Hepatocyte (in vitro differentiated cells): ENCODE data around the gene BOD1L2. TPM values are rescaled to one million over a fixed set of nuclear protein-coding genes. Genes with fewer than 3 reads are reported as not detected.

Experiments used
- DNase-seq: peaks from one replicate; pipeline ENCODE4 v3.0.0-alpha.2; 2016; ENCODE audit warnings: low spot score
- H2AFZ ChIP-seq: fragments of 200-600 bp; sonication (generic); 2 replicates; pipeline ENCODE4 v1.6.0; 2016; ENCODE audit warnings: antibody characterized with exemption, mild to moderate bottlenecking
- H3K27ac ChIP-seq: fragments of 200-600 bp; sonication (generic); 2 replicates; pipeline ENCODE4 v1.5.1; 2016; ENCODE audit warnings: mild to moderate bottlenecking
- H3K27me3 ChIP-seq: fragments of 200-600 bp; sonication (generic); 2 replicates; pipeline ENCODE4 v1.6.1; 2016
- H3K36me3 ChIP-seq: fragments of 200-600 bp; sonication (generic); replicated peaks from 2 replicates; pipeline ENCODE4 v1.5.1; 2016; ENCODE audit warnings: low read depth; ENCODE audit not compliant: insufficient read depth
- H3K4me1 ChIP-seq: fragments of 200-600 bp; sonication (generic); 2 replicates; pipeline ENCODE4 v1.5.1; 2016; ENCODE audit warnings: mild to moderate bottlenecking, moderate library complexity; ENCODE audit not compliant: insufficient read depth
- H3K4me2 ChIP-seq: fragments of 200-600 bp; sonication (generic); 2 replicates; pipeline ENCODE4 v1.6.0; 2016
- H3K4me3 ChIP-seq: fragments of 200-600 bp; sonication (generic); 2 replicates; pipeline ENCODE4 v1.5.1; 2016; ENCODE audit warnings: mild to moderate bottlenecking
- H3K79me2 ChIP-seq: fragments of 200-600 bp; sonication (generic); 2 replicates; pipeline ENCODE4 v1.6.0; 2017; ENCODE audit warnings: mild to moderate bottlenecking
- H3K9me2 ChIP-seq: fragments of 200-600 bp; sonication (generic); replicated peaks from 2 replicates; pipeline ENCODE4 v1.6.0; 2017; ENCODE audit warnings: mild to moderate bottlenecking; ENCODE audit not compliant: insufficient read depth
- H3K9me3 ChIP-seq: fragments of 200-600 bp; sonication (generic); 2 replicates; pipeline ENCODE4 v1.5.1; 2016; ENCODE audit warnings: low read depth, mild to moderate bottlenecking
- H4K20me1 ChIP-seq: fragments of 200-600 bp; sonication (generic); 2 replicates; pipeline ENCODE4 v1.6.0; 2016; ENCODE audit warnings: mild to moderate bottlenecking; ENCODE audit not compliant: insufficient read depth, poor library complexity, severe bottlenecking
- EZH2 ChIP-seq: fragments of 200-600 bp; sonication (generic); IDR thresholded peaks from 2 replicates; pipeline ENCODE4 v1.6.1; 2016; ENCODE audit warnings: antibody characterized with exemption, mild to moderate bottlenecking, borderline replicate concordance
- EZH2phosphoT487 ChIP-seq: fragments of 200-600 bp; sonication (generic); IDR thresholded peaks from one replicate; pipeline ENCODE4 v1.6.1; 2018; ENCODE audit warnings: antibody characterized with exemption, mild to moderate bottlenecking, low read depth, moderate library complexity; ENCODE audit not compliant: unreplicated experiment, severe bottlenecking
- WGBS: methylation state at CpG from one replicate; pipeline ENCODE4 v1.1.6; 2016; ENCODE audit warnings: low lambda C conversion rate; ENCODE audit errors: missing lambda C conversion rate; 5-methylcytosine and 5-hydroxymethylcytosine counted together
- polyA plus RNA-seq: library from polyadenylated mRNA; unstranded; fragments of >200 nt; fragmentation: Nextera tagmentation; extraction: Ambion mirVana; gene quantifications from 2 replicates; pipeline ENCODE4 v1.2.1, GENCODE V29; 2016
- total RNA-seq: library from RNA; depleted of rRNA; stranded (reverse); fragments of >200 nt; gene quantifications from 2 replicates; pipeline ENCODE4 v1.2.3, GENCODE V29; 2014
- TF ChIP-seq, protein P1 (sequence below): fragments of 200-600 bp; sonication (generic); IDR thresholded peaks from 2 replicates; pipeline ENCODE4 v1.5.1; 2016; ENCODE audit warnings: antibody characterized with exemption, mild to moderate bottlenecking; ENCODE audit not compliant: poor library complexity

The BOD1L2 gene
- total and polyA plus RNA-seq, 2 experiments from 2014 or later = 0.23 TPM; not detected in 1

DNA sequence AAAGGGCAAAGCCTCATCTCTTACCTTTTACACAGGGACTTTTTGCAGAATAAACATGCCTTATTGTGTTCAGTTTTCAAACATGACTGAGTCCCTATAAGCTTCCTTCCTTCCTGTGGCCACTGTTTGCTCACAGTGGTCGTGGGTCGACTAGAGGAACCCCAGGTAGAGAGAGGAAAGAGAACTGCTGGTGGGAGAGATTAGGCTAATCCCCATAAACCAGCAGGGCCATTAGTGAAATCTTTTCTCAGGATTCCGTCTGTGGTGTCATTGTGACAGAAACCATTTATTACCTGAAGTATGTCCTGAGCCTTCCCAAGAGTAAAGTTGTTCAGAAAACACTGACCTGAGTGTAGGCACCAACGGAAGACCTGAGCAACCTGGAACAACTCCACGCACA is 21.3 kb upstream of the BOD1L2 start:
- Histone ChIP-seq H3K79me2 (no peaks in the 10 kb centered on the region), H2AFZ (no peak overlapping the region), H3K27ac (no peak overlapping the region), H3K4me1 (no peaks in the 10 kb centered on the region), H3K4me2 (no peak overlapping the region), H3K36me3 (no peaks in the 10 kb centered on the region), H4K20me1 (no peaks in the 10 kb centered on the region), H3K4me3 (no peak overlapping the region), H3K27me3 (peaks cover 35% of the 10 kb centered on the region), H3K9me2 (no peaks in the 10 kb centered on the region), H3K9me3 (no peaks in the 10 kb centered on the region)
- no peak for DNase-seq
- 40% methylated on average over 5 of the region's 5 CpGs for WGBS
- TF ChIP-seq, protein P1, sequence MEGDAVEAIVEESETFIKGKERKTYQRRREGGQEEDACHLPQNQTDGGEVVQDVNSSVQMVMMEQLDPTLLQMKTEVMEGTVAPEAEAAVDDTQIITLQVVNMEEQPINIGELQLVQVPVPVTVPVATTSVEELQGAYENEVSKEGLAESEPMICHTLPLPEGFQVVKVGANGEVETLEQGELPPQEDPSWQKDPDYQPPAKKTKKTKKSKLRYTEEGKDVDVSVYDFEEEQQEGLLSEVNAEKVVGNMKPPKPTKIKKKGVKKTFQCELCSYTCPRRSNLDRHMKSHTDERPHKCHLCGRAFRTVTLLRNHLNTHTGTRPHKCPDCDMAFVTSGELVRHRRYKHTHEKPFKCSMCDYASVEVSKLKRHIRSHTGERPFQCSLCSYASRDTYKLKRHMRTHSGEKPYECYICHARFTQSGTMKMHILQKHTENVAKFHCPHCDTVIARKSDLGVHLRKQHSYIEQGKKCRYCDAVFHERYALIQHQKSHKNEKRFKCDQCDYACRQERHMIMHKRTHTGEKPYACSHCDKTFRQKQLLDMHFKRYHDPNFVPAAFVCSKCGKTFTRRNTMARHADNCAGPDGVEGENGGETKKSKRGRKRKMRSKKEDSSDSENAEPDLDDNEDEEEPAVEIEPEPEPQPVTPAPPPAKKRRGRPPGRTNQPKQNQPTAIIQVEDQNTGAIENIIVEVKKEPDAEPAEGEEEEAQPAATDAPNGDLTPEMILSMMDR = no peak
- TF ChIP-seq EZH2 (no peak), EZH2phosphoT487 (no peak)

DNA sequence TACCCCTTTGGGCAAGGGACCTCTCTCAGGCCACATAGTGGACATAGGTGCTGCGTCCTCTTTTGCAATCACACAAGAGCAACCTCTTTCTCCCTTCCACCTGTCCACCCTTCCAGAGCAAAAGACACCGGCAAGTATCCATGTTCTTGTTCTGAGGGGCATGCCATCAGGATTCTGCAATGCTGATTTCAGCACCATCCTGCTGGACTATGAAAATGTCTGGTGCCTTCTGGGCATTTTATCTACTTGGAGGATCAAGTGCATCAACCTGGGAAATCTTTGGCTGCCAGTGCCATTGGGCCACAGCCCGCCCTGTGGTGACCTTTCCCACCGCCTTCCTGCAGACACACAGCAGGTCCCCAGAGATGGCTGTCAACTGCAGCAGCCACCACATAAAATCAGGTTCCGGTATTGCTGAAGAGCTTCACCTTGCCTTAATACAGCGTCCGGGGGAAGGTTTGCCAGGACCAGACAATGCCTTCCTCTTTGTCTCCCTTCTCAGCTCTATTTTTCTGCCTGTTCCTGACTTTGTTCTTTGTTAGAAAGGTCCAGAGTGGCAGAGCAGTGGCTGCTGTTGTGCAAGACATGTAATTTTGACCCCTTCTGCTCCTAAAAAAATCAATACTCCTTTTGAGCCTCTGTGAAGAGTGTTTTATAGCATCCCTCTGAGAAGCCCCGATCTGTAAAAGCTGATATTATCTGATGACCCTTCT is 18.5 kb upstream of the BOD1L2 start:
- TF ChIP-seq EZH2phosphoT487 = no peak
- no peak for TF ChIP-seq EZH2
- TF ChIP-seq, protein P1 = no peak
- Histone ChIP-seq H3K4me3 (no peak overlapping the region), H3K36me3 (no peaks in the 10 kb centered on the region), H3K27ac (no peak overlapping the region), H3K9me3 (no peaks in the 10 kb centered on the region), H4K20me1 (no peaks in the 10 kb centered on the region), H3K79me2 (no peaks in the 10 kb centered on the region), H3K27me3 (peaks cover 17% of the 10 kb centered on the region), H3K9me2 (no peaks in the 10 kb centered on the region), H2AFZ (no peak overlapping the region), H3K4me1 (no peaks in the 10 kb centered on the region), H3K4me2 (no peak overlapping the region)
- 84% methylated on average over 7 of the region's 8 CpGs for WGBS
- no peak for DNase-seq

DNA sequence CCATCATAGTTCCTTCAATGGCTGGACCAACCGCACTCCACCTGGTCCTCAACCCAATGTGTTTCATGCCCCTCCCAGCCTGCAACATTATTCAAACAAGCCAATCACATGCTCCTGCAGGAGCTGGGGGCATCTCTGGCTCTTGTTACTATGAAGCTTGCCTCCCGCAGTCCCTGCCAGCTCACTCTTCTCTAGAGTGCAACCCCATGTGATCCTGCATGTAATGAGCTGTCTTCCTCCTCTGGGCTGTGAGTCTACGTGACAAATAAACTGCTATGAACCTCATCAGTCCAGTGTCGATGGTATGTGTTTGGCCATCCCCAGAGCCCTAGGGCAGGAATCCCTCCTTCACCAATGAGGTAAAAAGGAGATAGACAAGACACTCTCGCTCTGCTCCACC is 15.8 kb upstream of the BOD1L2 start:
- no peaks in the 10 kb centered on the region for H3K79me2 ChIP-seq
- peaks cover 4% of the 10 kb centered on the region for H3K27me3 ChIP-seq
- no peak for TF ChIP-seq EZH2
- TF ChIP-seq, protein P1 = no peak
- TF ChIP-seq EZH2phosphoT487 = no peak
- H2AFZ ChIP-seq = no peak overlapping the region
- H3K9me3 ChIP-seq = no peaks in the 10 kb centered on the region
- H3K4me1 ChIP-seq = no peaks in the 10 kb centered on the region
- H3K36me3 ChIP-seq = no peaks in the 10 kb centered on the region
- WGBS = 87% methylated on average over 5 of the region's 5 CpGs
- no peaks in the 10 kb centered on the region for H4K20me1 ChIP-seq
- no peaks in the 10 kb centered on the region for H3K9me2 ChIP-seq
- H3K27ac ChIP-seq = no peak overlapping the region
- DNase-seq = no peak
- H3K4me2 ChIP-seq = no peak overlapping the region
- no peak overlapping the region for H3K4me3 ChIP-seq
